Effector memory CD8-positive, alpha-beta T cell (primary cell): ENCODE data around the gene RASSF8.

Experiments
- ATAC-seq: fragments of 150-1000 bp; cut with Tn5 transposase; replicated peaks from 2 replicates; pipeline ENCODE4 v1.10.0; 2021; ENCODE audit warnings: mild to moderate bottlenecking, moderate library complexity
- DNase-seq, 3 experiments: peaks; one replicate each; pipeline ENCODE4 v3.0.0; 2021
- H3K27ac Mint-ChIP-seq, 2 donors: one replicate each; pipeline ENCODE4 v1.8.0; 2022; ENCODE audit warnings: mild to moderate bottlenecking in 2 of 2, mixed read lengths in 2 of 2, moderate library complexity in 2 of 2
- H3K27me3 Mint-ChIP-seq, 2 donors: one replicate each; pipeline ENCODE4 v1.8.0; 2022; ENCODE audit warnings: mixed read lengths in 2 of 2
- H3K36me3 Mint-ChIP-seq: one replicate; pipeline ENCODE4 v1.8.0; 2022; ENCODE audit warnings: mild to moderate bottlenecking, moderate library complexity, mixed read lengths; ENCODE audit not compliant: insufficient read depth
- H3K4me1 Mint-ChIP-seq, 2 donors: one replicate each; pipeline ENCODE4 v1.8.0; 2022; ENCODE audit warnings: low read depth in 2 of 2, mixed read lengths in 2 of 2
- H3K4me3 Mint-ChIP-seq, 2 donors: one replicate each; pipeline ENCODE4 v1.8.0; 2022; ENCODE audit warnings: mild to moderate bottlenecking in 2 of 2, mixed read lengths in 2 of 2, moderate library complexity in 2 of 2
- H3K9me3 Mint-ChIP-seq, 2 donors: one replicate each; pipeline ENCODE4 v1.8.0; 2022; ENCODE audit warnings: mixed read lengths in 2 of 2

RASSF8 gene

GRCh38 chr12:25986180-25986579, 27.7 kb downstream of the RASSF8 start:
- Mint-ChIP-seq H3K4me3 (no peak overlapping the region), H3K27ac (no peak overlapping the region), H3K27me3 (peaks cover 0 to 7% of the 10 kb centered on the region in 2 donors), H3K9me3 (no peaks in the 10 kb centered on the region), H3K4me1 (no peaks in the 10 kb centered on the region), H3K36me3 (no peaks in the 10 kb centered on the region)
- DNase-seq (no peak), ATAC-seq (no peak)

- DNase-seq = no peak
- no peak for ATAC-seq
- H3K27ac Mint-ChIP-seq = no peak overlapping the region
- H3K9me3 Mint-ChIP-seq = no peaks in the 10 kb centered on the region
- no peaks in the 10 kb centered on the region for H3K36me3 Mint-ChIP-seq
- H3K27me3 Mint-ChIP-seq = peaks cover 7 to 16% of the 10 kb centered on the region in 2 donors
- H3K4me3 Mint-ChIP-seq = no peak overlapping the region
- H3K4me1 Mint-ChIP-seq = no peaks in the 10 kb centered on the region
These were observed 30.0 kb downstream of the RASSF8 start for GRCh38 chr12:25988505-25988904.

GRCh38 chr12:25990495-25990894, 32.0 kb downstream of the RASSF8 start:
- DNase-seq (no peak), ATAC-seq (no peak)
- Mint-ChIP-seq H3K36me3 (no peaks in the 10 kb centered on the region), H3K4me3 (no peak overlapping the region), H3K9me3 (no peaks in the 10 kb centered on the region), H3K27me3 (peaks cover 7 to 11% of the 10 kb centered on the region in 2 donors), H3K27ac (no peak overlapping the region), H3K4me1 (no peaks in the 10 kb centered on the region)

GRCh38 chr12:25992026-25992782, 33.7 kb downstream of the RASSF8 start:
- H3K27ac Mint-ChIP-seq = no peak overlapping the region
- no peaks in the 10 kb centered on the region for H3K4me1 Mint-ChIP-seq
- no peak overlapping the region for H3K4me3 Mint-ChIP-seq
- ATAC-seq (no peak), DNase-seq (no peak)
- no peaks in the 10 kb centered on the region for H3K9me3 Mint-ChIP-seq
- peaks cover 7 to 10% of the 10 kb centered on the region in 2 donors for H3K27me3 Mint-ChIP-seq
- no peaks in the 10 kb centered on the region for H3K36me3 Mint-ChIP-seq

GRCh38 chr12:25993901-25994651, 35.6 kb downstream of the RASSF8 start:
- Mint-ChIP-seq H3K4me1 (no peaks in the 10 kb centered on the region), H3K4me3 (no peak overlapping the region), H3K27me3 (peaks cover 7 to 10% of the 10 kb centered on the region in 2 donors), H3K9me3 (no peaks in the 10 kb centered on the region), H3K36me3 (no peaks in the 10 kb centered on the region), H3K27ac (no peak overlapping the region)
- ATAC-seq (no peak), DNase-seq (no peak)

- no peak for ATAC-seq
- Mint-ChIP-seq H3K4me3 (no peak overlapping the region), H3K27me3 (peaks cover 7 to 10% of the 10 kb centered on the region in 2 donors), H3K9me3 (no peaks in the 10 kb centered on the region), H3K27ac (no peak overlapping the region), H3K36me3 (no peaks in the 10 kb centered on the region), H3K4me1 (no peaks in the 10 kb centered on the region)
- DNase-seq = no peak
These were observed 36.6 kb downstream of the RASSF8 start for GRCh38 chr12:25994901-25995625.

- DNase-seq (no peak), ATAC-seq (no peak)
- Mint-ChIP-seq H3K36me3 (no peaks in the 10 kb centered on the region), H3K27me3 (peaks cover 7 to 10% of the 10 kb centered on the region in 2 donors), H3K4me3 (no peak overlapping the region), H3K9me3 (no peaks in the 10 kb centered on the region), H3K27ac (no peak overlapping the region), H3K4me1 (no peaks in the 10 kb centered on the region)
These were observed 37.4 kb downstream of the RASSF8 start for GRCh38 chr12:25995906-25996305.

- no peaks in the 10 kb centered on the region for H3K36me3 Mint-ChIP-seq
These were observed 38.2 kb downstream of the RASSF8 start for GRCh38 chr12:25996677-25997076.

GRCh38 chr12:25997201-25997963, 38.9 kb downstream of the RASSF8 start:
- no peak for DNase-seq

More at GRCh38 chr12:25996677-25997076, 38.2 kb downstream of the RASSF8 start:
- no peak for DNase-seq
- Mint-ChIP-seq H3K9me3 (no peaks in the 10 kb centered on the region), H3K27me3 (peaks cover 7 to 10% of the 10 kb centered on the region in 2 donors), H3K4me3 (no peak overlapping the region), H3K4me1 (no peaks in the 10 kb centered on the region), H3K27ac (no peak overlapping the region)
- ATAC-seq = no peak

GRCh38 chr12:26000898-26001297, 42.4 kb downstream of the RASSF8 start:
- ATAC-seq (no peak), DNase-seq (no peak)
- Mint-ChIP-seq H3K9me3 (no peaks in the 10 kb centered on the region), H3K27me3 (no peaks in the 10 kb centered on the region), H3K36me3 (no peaks in the 10 kb centered on the region), H3K27ac (no peak overlapping the region), H3K4me3 (no peak overlapping the region), H3K4me1 (no peaks in the 10 kb centered on the region)

More at GRCh38 chr12:25997201-25997963, 38.9 kb downstream of the RASSF8 start:
- no peak for ATAC-seq
- H3K9me3 Mint-ChIP-seq = no peaks in the 10 kb centered on the region
- peaks cover 4 to 5% of the 10 kb centered on the region in 2 donors for H3K27me3 Mint-ChIP-seq
- no peak overlapping the region for H3K27ac Mint-ChIP-seq
- no peaks in the 10 kb centered on the region for H3K36me3 Mint-ChIP-seq
- no peak overlapping the region for H3K4me3 Mint-ChIP-seq
- no peaks in the 10 kb centered on the region for H3K4me1 Mint-ChIP-seq

GRCh38 chr12:26001530-26001929, 43.0 kb downstream of the RASSF8 start:
- DNase-seq = no peak
- Mint-ChIP-seq H3K4me1 (no peaks in the 10 kb centered on the region), H3K4me3 (no peak overlapping the region), H3K9me3 (peaks cover 0 to under 1% of the 10 kb centered on the region in 2 donors), H3K27ac (no peak overlapping the region), H3K27me3 (peaks cover 2 to 4% of the 10 kb centered on the region in 2 donors), H3K36me3 (no peaks in the 10 kb centered on the region)
- no peak for ATAC-seq

GRCh38 chr12:26003065-26003464, 44.6 kb downstream of the RASSF8 start:
- Mint-ChIP-seq H3K36me3 (no peaks in the 10 kb centered on the region), H3K4me1 (no peaks in the 10 kb centered on the region), H3K27me3 (peaks cover 4 to 9% of the 10 kb centered on the region in 2 donors), H3K27ac (no peak overlapping the region), H3K9me3 (peaks cover 2 to 6% of the 10 kb centered on the region in 2 donors), H3K4me3 (no peak overlapping the region)
- DNase-seq (no peak), ATAC-seq (no peak)

GRCh38 chr12:26007566-26007965, 49.1 kb downstream of the RASSF8 start:
- DNase-seq = no peak
- Mint-ChIP-seq H3K4me3 (no peak overlapping the region), H3K27ac (no peak overlapping the region), H3K4me1 (no peaks in the 10 kb centered on the region), H3K27me3 (peaks cover 20% of the 10 kb centered on the region in 2 donors), H3K9me3 (peaks cover 2 to 6% of the 10 kb centered on the region in 2 donors), H3K36me3 (no peaks in the 10 kb centered on the region)
- no peak for ATAC-seq
